H1 (cell line): ENCODE measurements around the gene DNAAF5. TPM values are rescaled to one million over a fixed set of nuclear protein-coding genes. Genes with fewer than 3 reads are reported as not detected.

Experiments
- CTCF ChIA-PET: fragments of 300-600 bp; sonication (Branson Sonifier 250); formaldehyde crosslinking; loops from one replicate; lab custom pipeline; 2021; ENCODE audit not compliant: partially characterized antibody; lab: Charles Lee
- POLR2A ChIA-PET: fragments of 300-600 bp; sonication (Branson Sonifier 250); formaldehyde crosslinking; loops from one replicate; lab custom pipeline; 2021; ENCODE audit warnings: inconsistent platforms; ENCODE audit not compliant: partially characterized antibody; lab: Charles Lee
- DNase-seq, 2 experiments: peaks; one replicate each; pipeline versions ENCODE4 v3.0.0 to v3.0.0-alpha.2; 2010 to 2022; ENCODE audit warnings: low spot score in 2 of 2, low read depth in 1 of 2, mixed read lengths in 1 of 2
- FAIRE-seq: peaks from 2 replicates; lab custom pipeline; 2011; peaks lifted over from hg19 to GRCh38; lab: Jason Lieb, UNC
- H2AFZ ChIP-seq: 2 replicates; pipeline ENCODE4 v1.8.1; 2012; ENCODE audit warnings: low read length, inconsistent platforms
- H2AK5ac ChIP-seq: 2 replicates; pipeline ENCODE4 v1.6.1; 2013; ENCODE audit warnings: low read depth, low read length
- H2BK120ac ChIP-seq: replicated peaks from 2 replicates; pipeline ENCODE3; 2013; ENCODE audit warnings: low read depth, low read length, inconsistent platforms
- H2BK12ac ChIP-seq: 2 replicates; pipeline ENCODE4 v1.6.1; 2013; ENCODE audit warnings: low read depth, low read length
- H2BK15ac ChIP-seq: 2 replicates; pipeline ENCODE4 v1.6.1; 2013; ENCODE audit warnings: low read length
- H2BK20ac ChIP-seq: 2 replicates; pipeline ENCODE4 v1.6.1; 2013; ENCODE audit warnings: low read length
- H2BK5ac ChIP-seq: 2 replicates; pipeline ENCODE4 v1.6.1; 2013; ENCODE audit warnings: low read depth, low read length
- H3K14ac ChIP-seq: 2 replicates; pipeline ENCODE4 v1.6.1; 2013; ENCODE audit warnings: inconsistent platforms; ENCODE audit not compliant: insufficient read length
- H3K18ac ChIP-seq: 2 replicates; pipeline ENCODE4 v1.6.1; 2013; ENCODE audit warnings: low read length; ENCODE audit errors: extremely low read depth
- H3K23ac ChIP-seq: 2 replicates; pipeline ENCODE4 v1.6.1; 2013; ENCODE audit warnings: inconsistent platforms; ENCODE audit not compliant: insufficient read length
- H3K23me2 ChIP-seq: 2 replicates; pipeline ENCODE4 v1.6.1; 2013; ENCODE audit warnings: low read depth, low read length
- H3K27ac ChIP-seq: 2 replicates; pipeline ENCODE4 v1.6.1; 2011; ENCODE audit warnings: low read depth, low read length, inconsistent platforms
- H3K27me3 ChIP-seq, 4 experiments: replicated peaks in 1 of 4; 1 replicate in 1 of 4; 2 replicates in 3 of 4; pipeline versions ENCODE4 v1.6.1 to v1.8.1; 2011 to 2013; ENCODE audit warnings: low read length in 3 of 4, mild to moderate bottlenecking in 3 of 4, inconsistent platforms in 2 of 4, mixed read lengths in 2 of 4, moderate library complexity in 1 of 4; ENCODE audit not compliant: control insufficient read depth in 3 of 4, insufficient read depth in 3 of 4; ENCODE audit errors: extremely low read depth in 1 of 4
- H3K36me3 ChIP-seq, 4 experiments: 2 replicates each; pipeline versions ENCODE4 v1.6.1 to v1.8.1; 2011 to 2013; ENCODE audit warnings: mild to moderate bottlenecking in 4 of 4, low read length in 3 of 4, moderate library complexity in 2 of 4, control low read depth in 1 of 4, inconsistent platforms in 1 of 4; ENCODE audit not compliant: insufficient read depth in 4 of 4, control insufficient read depth in 2 of 4
- H3K4ac ChIP-seq: replicated peaks from 2 replicates; pipeline ENCODE3; 2013; ENCODE audit warnings: low read length, low read depth, mixed read lengths, inconsistent platforms; ENCODE audit not compliant: insufficient read length
- H3K4me1 ChIP-seq, 4 experiments: replicated peaks in 1 of 4; 1 replicate in 1 of 4; 2 replicates in 3 of 4; pipeline versions ENCODE4 v1.6.1 to v1.8.1; 2011 to 2013; ENCODE audit warnings: low read length in 3 of 4, inconsistent platforms in 2 of 4, mixed read lengths in 1 of 4; ENCODE audit not compliant: insufficient read depth in 4 of 4, control insufficient read depth in 3 of 4
- H3K4me2 ChIP-seq, 2 experiments: 2 replicates each; pipeline versions ENCODE4 v1.6.1 to v1.8.1; 2011 to 2013; ENCODE audit warnings: low read depth in 2 of 2, low read length in 2 of 2, control low read depth in 1 of 2, inconsistent platforms in 1 of 2, mild to moderate bottlenecking in 1 of 2; ENCODE audit not compliant: insufficient read depth in 1 of 2
- H3K4me3 ChIP-seq, 4 experiments: fragments of 200-600, 300-600 bp in 1 of 4; sonication (generic), shearing (Covaris generic), sonication (Bioruptor Twin) in 1 of 4; 2 replicates each; pipeline versions ENCODE4 v1.5.1 to v1.8.1; 2011 to 2016; ENCODE audit warnings: low read length in 4 of 4, low read depth in 3 of 4, control low read depth in 2 of 4, inconsistent platforms in 2 of 4, mild to moderate bottlenecking in 2 of 4, mixed read lengths in 1 of 4, moderate library complexity in 1 of 4; ENCODE audit not compliant: insufficient read depth in 2 of 4; ENCODE audit errors: extremely low read depth in 1 of 4
- H3K56ac ChIP-seq: replicated peaks from 2 replicates; pipeline ENCODE3; 2013; ENCODE audit warnings: low read depth, mild to moderate bottlenecking, mixed read lengths, low read length, inconsistent platforms; ENCODE audit not compliant: insufficient read length
- H3K79me1 ChIP-seq: 2 replicates; pipeline ENCODE4 v1.6.1; 2013; ENCODE audit warnings: low read depth, low read length, control low read depth
- H3K79me2 ChIP-seq, 2 experiments: 2 replicates each; pipeline versions ENCODE4 v1.6.1 to v1.8.1; 2012 to 2013; ENCODE audit warnings: low read length in 2 of 2, mild to moderate bottlenecking in 2 of 2, inconsistent platforms in 1 of 2; ENCODE audit not compliant: insufficient read depth in 2 of 2, control insufficient read depth in 1 of 2
- H3K9ac ChIP-seq, 4 experiments: replicated peaks in 1 of 4; 1 replicate in 1 of 4; 2 replicates in 3 of 4; pipeline versions ENCODE4 v1.6.1 to v1.8.1; 2011 to 2013; ENCODE audit warnings: low read depth in 3 of 4, low read length in 3 of 4, control low read depth in 2 of 4, mild to moderate bottlenecking in 2 of 4, moderate library complexity in 2 of 4, inconsistent platforms in 1 of 4; ENCODE audit errors: extremely low read depth in 1 of 4
- H3K9me3 ChIP-seq, 2 experiments: 2 replicates each; pipeline versions ENCODE4 v1.6.1 to v1.8.1; 2012 to 2013; ENCODE audit warnings: mild to moderate bottlenecking in 2 of 2, moderate library complexity in 2 of 2, control low read depth in 1 of 2, inconsistent platforms in 1 of 2, low read depth in 1 of 2, low read length in 1 of 2, mixed read lengths in 1 of 2; ENCODE audit not compliant: insufficient read depth in 2 of 2
- H4K20me1 ChIP-seq, 2 experiments: replicated peaks in 1 of 2; 2 replicates each; pipeline versions ENCODE3 to v1.8.1; 2011 to 2013; ENCODE audit warnings: inconsistent platforms in 2 of 2, low read length in 2 of 2, mild to moderate bottlenecking in 1 of 2; ENCODE audit not compliant: insufficient read depth in 2 of 2, control insufficient read depth in 1 of 2
- H4K5ac ChIP-seq: 2 replicates; pipeline ENCODE4 v1.6.1; 2013; ENCODE audit warnings: low read length, low read depth, mixed read lengths, inconsistent platforms; ENCODE audit not compliant: insufficient read length
- H4K8ac ChIP-seq: 2 replicates; pipeline ENCODE4 v1.8.0; 2013; ENCODE audit warnings: mild to moderate bottlenecking, moderate library complexity, low read length, inconsistent platforms; ENCODE audit not compliant: insufficient read depth; ENCODE audit errors: extremely low read depth
- H4K91ac ChIP-seq: replicated peaks from 2 replicates; pipeline ENCODE3; 2013; ENCODE audit warnings: low read length, mixed read lengths, inconsistent platforms; ENCODE audit not compliant: insufficient read length
- CHD1 ChIP-seq: IDR thresholded peaks from 2 replicates; pipeline ENCODE4 v1.6.1; 2012; ENCODE audit warnings: low read depth, low read length, improper control_type of control experiment
- GTF2F1 ChIP-seq: IDR thresholded peaks from 2 replicates; pipeline ENCODE4 v1.6.1; 2012; ENCODE audit warnings: low read depth, low read length, improper control_type of control experiment, borderline replicate concordance
- KDM1A ChIP-seq: fragments of 200-600, 300-600 bp; sonication (generic); IDR thresholded peaks from 2 replicates; pipeline ENCODE4 v1.7.1; 2016; ENCODE audit warnings: mild to moderate bottlenecking, low read length, borderline replicate concordance
- POLR2AphosphoS5 ChIP-seq: IDR thresholded peaks from 2 replicates; pipeline ENCODE4 v1.6.1; 2011; ENCODE audit warnings: low read depth, low read length
- WGBS, 2 experiments: shearing (Covaris generic) in 1 of 2; methylation state at CpG; one replicate each; pipeline versions ENCODE4 v1.1.6 to v1.1.7; 2013 to 2015; ENCODE audit warnings: low lambda C conversion rate in 2 of 2, mixed read lengths in 2 of 2, inconsistent platforms in 1 of 2, low coverage in 1 of 2, missing lambda C conversion rate in 1 of 2; ENCODE audit not compliant: insufficient replicate concordance in 2 of 2, insufficient coverage in 1 of 2, insufficient read length in 1 of 2; ENCODE audit errors: extremely low coverage in 1 of 2, missing lambda C conversion rate in 1 of 2; 5-methylcytosine and 5-hydroxymethylcytosine counted together
- polyA plus RNA-seq, 7 experiments: library from polyadenylated mRNA; depleted of rRNA in 3 of 7; stranded (reverse) in 5 of 7; unstranded in 2 of 7; fragments of >200 nt in 5 of 7; fragments of 200-250 nt in 2 of 7; gene quantifications; 1 replicate in 5 of 7; 2 replicates in 1 of 7; 4 replicates in 1 of 7; pipeline versions ENCODE4 v1.2.1 to v1.2.3, GENCODE V29; 2011 to 2013; ENCODE audit warnings: missing spikeins in 2 of 7, mixed read lengths in 2 of 7
- total RNA-seq: library from RNA; stranded (reverse); fragmentation: NEBNext Ultra II Directional; extraction: Animal tissue kit (Norgen Biotek cat#: 25700); gene quantifications from 2 replicates; pipeline ENCODE4 v1.2.1, GENCODE V29; 2021

DNAAF5 gene
- total and polyA plus RNA-seq, 2 of the 8 experiments (the other 6 are each of a cell fraction or from before 2014, with no cell fraction given), result 55.1 to 95.9 TPM

GRCh38 chr7:745431-746154, 19.1 kb downstream of the DNAAF5 start:
- Histone ChIP-seq H3K27ac (no peak overlapping the region), H3K4me2 (no peak overlapping the region), H3K56ac (no peak overlapping the region), H2AFZ (no peak overlapping the region), H3K79me1 (peaks cover 4% of the 10 kb centered on the region), H3K23ac (no peak overlapping the region), H3K27me3 (no peaks in the 10 kb centered on the region; a peak in 1 of 7 replicates), H4K8ac (peak overlapping the region; percentile 14; the same call in 1 of the 2 replicates), H4K20me1 (peaks cover 0 to 18% of the 10 kb centered on the region in 2 experiments), H3K23me2 (no peaks in the 10 kb centered on the region), H4K91ac (peak overlapping the region; percentile 17), H2BK12ac (no peak overlapping the region), H3K9me3 (no peaks in the 10 kb centered on the region), H3K14ac (no peak overlapping the region), H2BK5ac (0 out of 2 replicates have a peak overlapping the region, but pooled peaks have one; percentile 12), H3K36me3 (peaks cover 2 to 8% (median 5%) of the 10 kb centered on the region in 4 experiments; a peak in 7 of 8 replicates), H3K4me1 (no peaks in the 10 kb centered on the region), H3K18ac (no peak overlapping the region)
- FAIRE-seq (no peak), DNase-seq (no peak)
- WGBS, 2 experiments, result 91% methylated on average over 23 of the region's 23 CpGs; no CpG with 5 or more reads in 1 of the 2 experiments
- POLR2A ChIA-PET, result no interaction called here
- peak; percentile 54; the same call in 1 of the 2 replicates for TF ChIP-seq KDM1A
- TF ChIP-seq POLR2AphosphoS5, result peak; percentile 51; the same call in 1 of the 2 replicates
- TF ChIP-seq CHD1, result no peak
- no peak for TF ChIP-seq GTF2F1
- TF ChIP-seq, all 59 proteins: peak for 2
- Histone ChIP-seq H3K9ac (peak overlapping the region in 1 of 4 experiments; percentile 62; a peak in 1 of 7 replicates), H3K79me2 (peaks cover 0 to 18% of the 10 kb centered on the region in 2 experiments; a peak in 2 of 4 replicates), H4K5ac (no peak overlapping the region), H2BK15ac (no peak overlapping the region), H2AK5ac (no peak overlapping the region; the same call in 1 of the 2 replicates), H3K4ac (no peak overlapping the region), H2BK20ac (no peak overlapping the region), H2BK120ac (peak overlapping the region; percentile 1), H3K4me3 (no peak overlapping the region)
- CTCF ChIA-PET, result no interaction called here
